HEK293 (cell line): ENCODE measurements around the gene PDIA3.
A peak's percentile ranks its signal among the peaks of the same experiment; 100 is the strongest.

Source experiments
- CTCF ChIA-PET: fragments of 350-600 bp; formaldehyde crosslinking; extraction: SDS; loops from one replicate; lab custom pipeline; 2021; ENCODE audit warnings: antibody characterized with exemption; lab: Yijun Ruan, JAX
- POLR2A ChIA-PET: fragments of 300-600 bp; formaldehyde crosslinking; extraction: SDS; loops from one replicate; lab custom pipeline; 2020; ENCODE audit warnings: antibody characterized with exemption, inconsistent platforms; lab: Yijun Ruan, JAX
- H3K27ac ChIP-seq: fragments of 200-500 bp; sonication (Bioruptor generic); 2 replicates; pipeline ENCODE4 v1.5.1; 2014; ENCODE audit warnings: low read depth, low read length, control low read depth, inconsistent platforms; ENCODE audit errors: extremely low read depth
- H3K36me3 ChIP-seq, 2 experiments: fragments of 200-500 bp in 1 of 2; sonication (Bioruptor generic) in 1 of 2; 1 replicate in 1 of 2; 2 replicates in 1 of 2; pipeline ENCODE4 v1.5.1; 2014 to 2017; ENCODE audit warnings: inconsistent platforms in 2 of 2, low read length in 2 of 2; ENCODE audit not compliant: control insufficient read depth in 2 of 2, insufficient read depth in 1 of 2
- H3K4me1 ChIP-seq: fragments of 200-500 bp; sonication (Bioruptor generic); 2 replicates; pipeline ENCODE4 v1.5.1; 2014; ENCODE audit warnings: mild to moderate bottlenecking, low read length, inconsistent platforms; ENCODE audit not compliant: control insufficient read depth, insufficient read depth
- H3K4me3 ChIP-seq: 2 replicates; pipeline ENCODE4 v1.5.1; 2011; ENCODE audit warnings: low read depth, mild to moderate bottlenecking, control low read depth, low read length, moderate library complexity
- H3K9me3 ChIP-seq: fragments of 200-500 bp; sonication (Bioruptor generic); 2 replicates; pipeline ENCODE4 v1.5.1; 2014; ENCODE audit warnings: low read depth, low read length, inconsistent platforms; ENCODE audit not compliant: control insufficient read depth, insufficient read depth
- BCL11B ChIP-seq: fragments of 450-650 bp; formaldehyde crosslinking; IDR thresholded peaks from 2 replicates; pipeline ENCODE4 v1.5.1; 2016; ENCODE audit warnings: low read depth, missing biosample characterization, missing genetic modification characterization
- EGR2 ChIP-seq: fragments of 450-650 bp; formaldehyde crosslinking; IDR thresholded peaks from 2 replicates; pipeline ENCODE4 v1.5.1; 2016; ENCODE audit warnings: low read depth, missing biosample characterization, missing genetic modification characterization
- GLIS1 ChIP-seq: fragments of 450-650 bp; formaldehyde crosslinking; IDR thresholded peaks from 2 replicates; pipeline ENCODE4 v1.5.1; 2016; ENCODE audit warnings: missing biosample characterization, missing genetic modification characterization
- HOXD13 ChIP-seq: sonication (generic); formaldehyde crosslinking; IDR thresholded peaks from 2 replicates; pipeline ENCODE4 v1.8.0; 2022; ENCODE audit warnings: missing genetic modification reagents, borderline replicate concordance
- OSR2 ChIP-seq: fragments of 450-650 bp; formaldehyde crosslinking; IDR thresholded peaks from 2 replicates; pipeline ENCODE4 v1.5.1; 2016; ENCODE audit warnings: missing biosample characterization, missing genetic modification characterization
- SCRT1 ChIP-seq: fragments of 450-650 bp; formaldehyde crosslinking; IDR thresholded peaks from 2 replicates; pipeline ENCODE4 v1.5.1; 2016; ENCODE audit warnings: missing biosample characterization, missing genetic modification characterization, borderline replicate concordance
- ZBTB48 ChIP-seq: fragments of 450-650 bp; formaldehyde crosslinking; IDR thresholded peaks from 2 replicates; pipeline ENCODE4 v1.5.1; 2016; ENCODE audit warnings: missing biosample characterization, missing genetic modification characterization
- ZFHX2 ChIP-seq: fragments of 450-650 bp; formaldehyde crosslinking; conservative IDR thresholded peaks from 2 replicates; pipeline ENCODE4 v1.5.1; 2016; ENCODE audit warnings: missing biosample characterization, missing genetic modification characterization
- ZIC2 ChIP-seq: fragments of 450-650 bp; formaldehyde crosslinking; IDR thresholded peaks from 2 replicates; pipeline ENCODE4 v1.5.1; 2016; ENCODE audit warnings: missing biosample characterization, missing genetic modification characterization
- ZNF2 ChIP-seq: fragments of 450-650 bp; formaldehyde crosslinking; IDR thresholded peaks from 2 replicates; pipeline ENCODE4 v1.5.1; 2016; ENCODE audit warnings: missing biosample characterization, missing genetic modification characterization
- ZNF416 ChIP-seq: fragments of 450-650 bp; formaldehyde crosslinking; IDR thresholded peaks from 2 replicates; pipeline ENCODE4 v1.5.1; 2016; ENCODE audit warnings: missing biosample characterization, missing genetic modification characterization
- ZNF548 ChIP-seq: fragments of 450-650 bp; formaldehyde crosslinking; IDR thresholded peaks from 2 replicates; pipeline ENCODE4 v1.5.1; 2016; ENCODE audit warnings: missing biosample characterization, missing genetic modification characterization
- ZNF610 ChIP-seq: fragments of 450-650 bp; formaldehyde crosslinking; IDR thresholded peaks from 2 replicates; pipeline ENCODE4 v1.5.1; 2016; ENCODE audit warnings: missing biosample characterization, missing genetic modification characterization, borderline replicate concordance
- ZNF624 ChIP-seq: fragments of 450-650 bp; formaldehyde crosslinking; IDR thresholded peaks from 2 replicates; pipeline ENCODE4 v1.5.1; 2017; ENCODE audit warnings: missing biosample characterization, missing genetic modification characterization
- ZNF776 ChIP-seq: fragments of 450-650 bp; formaldehyde crosslinking; IDR thresholded peaks from 2 replicates; pipeline ENCODE4 v1.5.0; 2017; ENCODE audit warnings: missing biosample characterization, missing genetic modification characterization, borderline replicate concordance
- ZSCAN30 ChIP-seq: fragments of 450-650 bp; IDR thresholded peaks from 2 replicates; pipeline ENCODE4 v1.5.1; 2018; ENCODE audit warnings: missing biosample characterization, mild to moderate bottlenecking, missing genetic modification characterization, moderate library complexity
- TF ChIP-seq, protein P1 (sequence below): fragments of 450-650 bp; formaldehyde crosslinking; IDR thresholded peaks from 2 replicates; pipeline ENCODE4 v1.5.1; 2016; ENCODE audit warnings: missing biosample characterization, missing genetic modification characterization
- TF ChIP-seq, protein P2 (sequence below): fragments of 450-650 bp; formaldehyde crosslinking; IDR thresholded peaks from 2 replicates; pipeline ENCODE4 v1.5.1; 2016; ENCODE audit warnings: missing biosample characterization, missing genetic modification characterization

PDIA3 gene

GRCh38 chr15:43791993-43792760, 45.9 kb downstream of the PDIA3 start, which contains the start of gene SERF2 (continued):
- TF ChIP-seq, protein P1, sequence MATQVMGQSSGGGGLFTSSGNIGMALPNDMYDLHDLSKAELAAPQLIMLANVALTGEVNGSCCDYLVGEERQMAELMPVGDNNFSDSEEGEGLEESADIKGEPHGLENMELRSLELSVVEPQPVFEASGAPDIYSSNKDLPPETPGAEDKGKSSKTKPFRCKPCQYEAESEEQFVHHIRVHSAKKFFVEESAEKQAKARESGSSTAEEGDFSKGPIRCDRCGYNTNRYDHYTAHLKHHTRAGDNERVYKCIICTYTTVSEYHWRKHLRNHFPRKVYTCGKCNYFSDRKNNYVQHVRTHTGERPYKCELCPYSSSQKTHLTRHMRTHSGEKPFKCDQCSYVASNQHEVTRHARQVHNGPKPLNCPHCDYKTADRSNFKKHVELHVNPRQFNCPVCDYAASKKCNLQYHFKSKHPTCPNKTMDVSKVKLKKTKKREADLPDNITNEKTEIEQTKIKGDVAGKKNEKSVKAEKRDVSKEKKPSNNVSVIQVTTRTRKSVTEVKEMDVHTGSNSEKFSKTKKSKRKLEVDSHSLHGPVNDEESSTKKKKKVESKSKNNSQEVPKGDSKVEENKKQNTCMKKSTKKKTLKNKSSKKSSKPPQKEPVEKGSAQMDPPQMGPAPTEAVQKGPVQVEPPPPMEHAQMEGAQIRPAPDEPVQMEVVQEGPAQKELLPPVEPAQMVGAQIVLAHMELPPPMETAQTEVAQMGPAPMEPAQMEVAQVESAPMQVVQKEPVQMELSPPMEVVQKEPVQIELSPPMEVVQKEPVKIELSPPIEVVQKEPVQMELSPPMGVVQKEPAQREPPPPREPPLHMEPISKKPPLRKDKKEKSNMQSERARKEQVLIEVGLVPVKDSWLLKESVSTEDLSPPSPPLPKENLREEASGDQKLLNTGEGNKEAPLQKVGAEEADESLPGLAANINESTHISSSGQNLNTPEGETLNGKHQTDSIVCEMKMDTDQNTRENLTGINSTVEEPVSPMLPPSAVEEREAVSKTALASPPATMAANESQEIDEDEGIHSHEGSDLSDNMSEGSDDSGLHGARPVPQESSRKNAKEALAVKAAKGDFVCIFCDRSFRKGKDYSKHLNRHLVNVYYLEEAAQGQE (tag by site-specific recombination) = no peak
- TF ChIP-seq OSR2 (tag by site-specific recombination) (no peak), ZNF776 (tag by site-specific recombination) (no peak), ZNF416 (tag by site-specific recombination) (no peak), ZNF610 (peak; percentile 60; the same call in 1 of the 2 replicates), GLIS1 (tag by site-specific recombination) (peak; percentile 65; the same call in 1 of the 2 replicates), SCRT1 (no peak), ZNF548 (tag by site-specific recombination) (no peak), ZNF2 (tag by site-specific recombination) (peak; percentile 30; the same call in 1 of the 2 replicates), HOXD13 (CRISPR knock-in tag) (no peak), ZIC2 (tag by site-specific recombination) (peak; percentile 22; the same call in 1 of the 2 replicates), ZSCAN30 (no peak), ZBTB48 (tag by site-specific recombination) (peak; percentile 53), ZNF624 (tag by site-specific recombination) (no peak)
- TF ChIP-seq, protein P2, sequence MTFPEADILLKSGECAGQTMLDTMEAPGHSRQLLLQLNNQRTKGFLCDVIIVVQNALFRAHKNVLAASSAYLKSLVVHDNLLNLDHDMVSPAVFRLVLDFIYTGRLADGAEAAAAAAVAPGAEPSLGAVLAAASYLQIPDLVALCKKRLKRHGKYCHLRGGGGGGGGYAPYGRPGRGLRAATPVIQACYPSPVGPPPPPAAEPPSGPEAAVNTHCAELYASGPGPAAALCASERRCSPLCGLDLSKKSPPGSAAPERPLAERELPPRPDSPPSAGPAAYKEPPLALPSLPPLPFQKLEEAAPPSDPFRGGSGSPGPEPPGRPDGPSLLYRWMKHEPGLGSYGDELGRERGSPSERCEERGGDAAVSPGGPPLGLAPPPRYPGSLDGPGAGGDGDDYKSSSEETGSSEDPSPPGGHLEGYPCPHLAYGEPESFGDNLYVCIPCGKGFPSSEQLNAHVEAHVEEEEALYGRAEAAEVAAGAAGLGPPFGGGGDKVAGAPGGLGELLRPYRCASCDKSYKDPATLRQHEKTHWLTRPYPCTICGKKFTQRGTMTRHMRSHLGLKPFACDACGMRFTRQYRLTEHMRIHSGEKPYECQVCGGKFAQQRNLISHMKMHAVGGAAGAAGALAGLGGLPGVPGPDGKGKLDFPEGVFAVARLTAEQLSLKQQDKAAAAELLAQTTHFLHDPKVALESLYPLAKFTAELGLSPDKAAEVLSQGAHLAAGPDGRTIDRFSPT (tag by site-specific recombination) = peak; percentile 80
- TF ChIP-seq, all 188 proteins: peak for 46

GRCh38 chr15:43792761-43793476, 46.7 kb downstream of the PDIA3 start:
- POLR2A ChIA-PET = interaction anchor here (2.0 kb wide), 1 partner anchor 32 kb away, joined by 12 read pairs; the partner anchor contains the start of gene MFAP1
- H3K36me3 ChIP-seq = peaks cover 0 to 43% of the 10 kb centered on the region in 2 experiments; a peak in 1 of 3 replicates
- H3K9me3 ChIP-seq = no peaks in the 10 kb centered on the region
- peak overlapping the region; percentile 97 for H3K4me3 ChIP-seq
- TF ChIP-seq EGR2 (tag by site-specific recombination) = peak; percentile 46; the same call in 1 of the 2 replicates
- 0 out of 2 replicates have a peak, but pooled peaks have one; percentile 45 for TF ChIP-seq ZFHX2
- TF ChIP-seq BCL11B (tag by site-specific recombination) = no peak
- TF ChIP-seq, all 188 proteins: peak for 2
- Histone ChIP-seq H3K27ac (peak overlapping the region; percentile 60; the same call in 1 of the 2 replicates), H3K4me1 (no peaks in the 10 kb centered on the region)
- CTCF ChIA-PET = interaction anchor here (0.5 to 1.0 kb wide), 2 partner anchors 16 to 485 kb away, joined by 4 read pairs; partner anchors contain the start of gene ELL3
